GM12891 (cell line): ENCODE data around the gene SHOX.

Source experiments
- POLR2A ChIP-seq: IDR thresholded peaks from 2 replicates; pipeline ENCODE4 v1.6.1; 2011; ENCODE audit warnings: low read depth, low read length, control low read depth
- POLR2AphosphoS5 ChIP-seq: IDR thresholded peaks from 2 replicates; pipeline ENCODE4 v1.6.1; 2011; ENCODE audit warnings: low read depth, low read length, control low read depth
- SPI1 ChIP-seq: IDR thresholded peaks from 2 replicates; pipeline ENCODE4 v1.6.1; 2011; ENCODE audit warnings: low read depth, low read length, control low read depth
- TAF1 ChIP-seq: IDR thresholded peaks from 2 replicates; pipeline ENCODE4 v1.6.1; 2011; ENCODE audit warnings: low read depth, low read length, control low read depth

DNA sequence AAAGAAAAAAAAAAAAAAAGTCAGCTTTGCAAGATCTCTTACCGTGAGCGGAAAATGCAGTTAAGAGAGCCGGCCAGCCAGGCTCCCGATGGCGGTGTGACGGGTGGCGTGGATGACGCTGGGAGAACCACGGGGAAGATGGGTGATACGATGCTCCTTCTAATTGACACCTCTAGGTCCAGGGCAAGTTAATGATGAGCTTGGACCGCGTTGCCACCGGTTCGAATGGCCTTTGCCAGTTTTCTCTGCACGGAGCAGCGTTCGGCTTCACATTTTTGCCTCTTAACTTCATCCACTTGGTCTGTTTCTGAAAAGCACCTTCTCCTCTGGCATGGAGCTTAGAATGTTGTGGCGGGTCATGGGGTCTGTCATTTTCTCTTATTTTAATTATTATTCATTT is 33.2 kb downstream of the SHOX start:
- TF ChIP-seq SPI1: no peak
- no peak for TF ChIP-seq POLR2A
- no peak for TF ChIP-seq TAF1
- TF ChIP-seq POLR2AphosphoS5: no peak
